GM12878 (cell line): ENCODE measurements around the gene RINL. TPM values are rescaled to one million over a fixed set of nuclear protein-coding genes. Genes with fewer than 3 reads are reported as not detected.

ENCODE experiments used
- ATF7 ChIP-seq: fragments of 450-650 bp; IDR thresholded peaks from 2 replicates; pipeline ENCODE4 v1.6.1; 2016; ENCODE audit warnings: low read depth, mild to moderate bottlenecking
- BACH1 ChIP-seq: fragments of 450-650 bp; IDR thresholded peaks from 2 replicates; pipeline ENCODE4 v1.6.1; 2017; ENCODE audit warnings: mild to moderate bottlenecking, borderline replicate concordance
- DPF2 ChIP-seq: fragments of 450-650 bp; IDR thresholded peaks from 2 replicates; pipeline ENCODE4 v1.6.1; 2017; ENCODE audit warnings: mild to moderate bottlenecking
- HDAC2 ChIP-seq: fragments of 200-600 bp; sonication (generic); IDR thresholded peaks from 2 replicates; pipeline ENCODE4 v1.6.1; 2017
- HSF1 ChIP-seq: fragments of 150-350 bp; IDR thresholded peaks from 2 replicates; pipeline ENCODE4 v1.6.1; 2014; ENCODE audit warnings: mild to moderate bottlenecking, low read depth, low read length
- REST ChIP-seq: IDR thresholded peaks from 2 replicates; pipeline ENCODE4 v1.6.1; 2012; ENCODE audit warnings: mild to moderate bottlenecking, low read depth, low read length
- SIX5 ChIP-seq: IDR thresholded peaks from 2 replicates; pipeline ENCODE4 v1.6.1; 2011; ENCODE audit warnings: mild to moderate bottlenecking, low read depth, low read length, moderate library complexity; ENCODE audit not compliant: severe bottlenecking
- STAT3 ChIP-seq: IDR thresholded peaks from 2 replicates; pipeline ENCODE4 v1.6.1; 2011; ENCODE audit warnings: low read depth, low read length, improper control_type of control experiment
- polyA plus RNA-seq, 11 experiments: library from polyadenylated mRNA; depleted of rRNA in 4 of 11; unstranded in 6 of 11; stranded (reverse) in 5 of 11; fragments of >200 nt; fragmentation: Nextera tagmentation in 4 of 11; fragmentation: Illumina TruSeq in 1 of 11; extraction: Ambion mirVana in 4 of 11; extraction: Trizol in 1 of 11; gene quantifications; 1 replicate in 1 of 11; 2 replicates in 10 of 11; pipeline versions ENCODE4 v1.2.1 to v1.2.3, GENCODE V29; 2011 to 2016; ENCODE audit warnings: inconsistent platforms in 2 of 11, missing spikeins in 2 of 11, low read depth in 1 of 11
- total RNA-seq, 4 experiments: library from RNA; depleted of rRNA in 3 of 4; stranded (reverse); fragments of >200 nt in 3 of 4; fragmentation: Illumina TruSeq in 1 of 4; extraction: Trizol in 1 of 4; gene quantifications; 2 replicates each; pipeline versions ENCODE4 v1.2.1 to v1.2.3, GENCODE V29; 2013 to 2021

Gene RINL
- total and polyA plus RNA-seq, 10 of the 15 experiments (the other 5 are each of a cell fraction or from before 2014, with no cell fraction given), result 14.5 to 64.2 (median 47.6) TPM

GRCh38 chr19:38900202-38900629 is 22.1 kb upstream of the RINL start (continued):
- no peak for TF ChIP-seq STAT3
- TF ChIP-seq ATF7, result no peak
- TF ChIP-seq BACH1, result no peak
- TF ChIP-seq SIX5, result no peak
- no peak for TF ChIP-seq HDAC2
- TF ChIP-seq HSF1, result no peak
- no peak for TF ChIP-seq REST
- 0 out of 2 replicates have a peak, but pooled peaks have one; percentile 16 for TF ChIP-seq DPF2
